ENCODE measurements around the gene CAPZA1.

The CAPZA1 gene

DNA sequence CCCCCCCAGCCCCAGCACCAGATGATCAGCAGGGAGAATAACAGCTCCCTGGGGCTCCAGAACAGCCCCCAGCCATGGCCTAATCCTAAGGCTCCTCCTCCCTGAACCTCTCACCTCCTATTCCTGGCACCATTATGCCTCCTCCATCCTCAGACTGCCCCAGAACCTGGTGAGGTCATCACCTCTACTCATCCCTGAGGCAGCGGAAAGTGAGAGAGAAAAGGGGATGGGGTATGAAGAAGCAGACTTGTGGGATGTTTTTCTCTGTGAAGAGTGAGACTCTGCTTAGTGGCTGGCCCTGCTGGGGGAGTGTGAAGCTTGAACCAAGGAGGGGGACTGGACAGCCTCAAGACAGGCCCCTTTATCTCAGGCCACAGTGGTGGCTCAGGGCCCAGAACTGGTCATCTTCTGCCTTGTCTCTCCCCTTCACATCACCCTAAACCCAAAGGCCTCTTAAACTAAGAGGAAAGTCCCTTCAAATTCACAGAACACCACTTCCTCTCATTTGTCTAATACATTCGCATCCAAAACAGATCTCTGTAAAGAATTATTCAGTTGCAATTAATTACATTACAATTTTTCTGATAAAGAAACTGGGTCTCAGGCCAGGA is 97.7 kb downstream of the CAPZA1 start:
- no peak for DNase-seq

DNA sequence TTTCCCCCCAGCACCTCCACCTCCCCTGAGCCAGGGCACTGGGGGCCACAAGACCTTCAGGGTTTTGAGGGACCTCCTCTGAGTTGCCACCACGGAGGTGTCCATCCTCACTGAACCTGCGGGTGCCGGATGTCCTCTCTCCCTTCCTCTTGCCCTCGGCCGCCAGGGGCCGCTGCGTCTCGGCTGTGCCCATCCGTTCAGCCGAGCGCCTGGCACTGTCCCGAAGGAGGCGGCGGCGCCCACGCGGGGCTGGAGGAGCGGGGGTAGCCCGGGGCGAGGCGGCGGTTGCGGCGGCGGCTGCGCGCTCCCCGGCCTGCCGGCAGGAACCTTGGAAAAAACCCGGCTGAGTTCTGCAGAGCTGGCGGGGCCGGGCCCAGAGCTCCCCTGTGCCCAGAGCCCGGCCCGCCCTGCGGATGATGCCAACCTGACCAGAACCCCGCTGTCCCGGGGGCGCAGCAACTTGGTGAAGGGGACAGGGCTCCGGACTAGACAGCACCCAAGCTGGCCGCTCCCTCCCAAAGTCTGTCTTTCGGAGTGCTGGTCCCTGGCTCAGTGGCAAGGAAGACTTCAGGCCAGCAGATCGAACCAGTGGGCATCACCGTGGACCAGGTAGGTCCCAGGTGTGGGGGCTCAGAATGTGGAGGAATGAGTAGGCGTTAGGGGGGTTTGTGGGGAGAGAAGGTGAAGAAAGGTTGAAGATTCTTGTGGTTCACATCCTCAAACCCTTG is 99.2 kb downstream of the CAPZA1 start:
- peak; percentile 38 to 55 for DNase-seq

DNA sequence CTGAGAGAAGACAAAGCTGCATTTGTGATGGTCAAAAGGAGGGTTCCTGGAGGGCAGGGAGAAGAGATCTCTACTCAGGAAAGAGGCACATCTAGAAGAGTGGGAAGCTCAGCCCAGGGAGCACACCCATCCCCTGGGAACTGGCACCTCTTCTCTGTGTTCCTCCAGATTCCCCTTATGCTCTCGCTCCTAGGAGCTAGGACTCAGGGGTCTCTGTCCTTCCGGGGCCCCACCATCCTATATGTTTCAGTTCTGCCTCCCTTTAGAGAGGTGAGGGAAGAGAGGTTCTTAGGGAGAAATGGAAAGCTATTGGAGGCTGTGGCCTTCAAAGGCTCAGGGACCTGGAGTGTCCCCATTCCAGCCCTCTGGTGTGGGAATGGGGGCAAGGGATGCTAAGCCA is 100.1 kb downstream of the CAPZA1 start:
- DNase-seq: no peak

DNA sequence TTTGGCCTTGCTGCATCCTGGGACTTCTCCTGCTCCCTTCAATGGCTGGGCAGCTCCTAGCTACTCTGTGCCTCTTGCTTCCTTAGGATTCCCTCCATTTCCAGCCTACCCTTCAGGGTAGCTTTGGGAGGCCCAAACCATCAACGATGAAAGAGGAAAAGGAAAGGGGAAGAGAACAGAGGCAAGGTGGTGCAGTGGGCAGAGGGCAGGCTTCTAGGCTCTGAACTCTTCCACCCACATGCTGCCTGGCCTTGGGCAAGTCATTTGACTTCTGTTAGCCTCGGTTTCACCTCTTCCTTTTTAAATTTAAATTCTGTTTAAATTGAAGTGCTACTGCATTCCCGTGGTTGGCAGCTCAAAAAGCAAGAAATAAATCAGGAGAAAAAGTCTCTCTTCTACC is 101.2 kb downstream of the CAPZA1 start:
- DNase-seq: no peak

All from NCI-H2081 (cell line).